HG02678 (cell line): ENCODE results near the gene AARS1.
"Not testable (repeated sequence)": the region's sequence is repeated elsewhere in the genome, so short reads cannot be mapped to it uniquely, and the experiment has no call there.

Experiments
- ATAC-seq: cut with Tn5 transposase; IDR thresholded peaks from one replicate; pipeline ENCODE4 v1.9.1; 2021; ENCODE audit warnings: mild to moderate bottlenecking, moderate library complexity; ENCODE audit not compliant: unreplicated experiment

AARS1 gene

GRCh38 chr16:70276392-70276791, 12.9 kb downstream of the AARS1 start:
- no peak for ATAC-seq

- no peak for ATAC-seq
These were observed 17.6 kb downstream of the AARS1 start for GRCh38 chr16:70271696-70272095.

- no peak for ATAC-seq
These were observed 19.1 kb downstream of the AARS1 start for GRCh38 chr16:70270176-70270575.

- no peak for ATAC-seq
These were observed 19.8 kb downstream of the AARS1 start for GRCh38 chr16:70269471-70269870.

GRCh38 chr16:70267922-70268321, 21.4 kb downstream of the AARS1 start:
- not testable (repeated sequence) for ATAC-seq

GRCh38 chr16:70267516-70267915, 21.8 kb downstream of the AARS1 start:
- no peak for ATAC-seq

- ATAC-seq: not testable (repeated sequence)
These were observed 29.4 kb downstream of the AARS1 start for GRCh38 chr16:70259903-70260302.

GRCh38 chr16:70258946-70259345, 30.4 kb downstream of the AARS1 start:
- no peak for ATAC-seq

- ATAC-seq: no peak
These were observed 31.2 kb downstream of the AARS1 start for GRCh38 chr16:70258065-70258464.

GRCh38 chr16:70257391-70257790, 31.9 kb downstream of the AARS1 start:
- no peak for ATAC-seq

- ATAC-seq: no peak
These were observed 33.7 kb downstream of the AARS1 start for GRCh38 chr16:70255574-70255973.

- no peak for ATAC-seq
These were observed 34.4 kb downstream of the AARS1 start for GRCh38 chr16:70254965-70255286.

- no peak for ATAC-seq
These were observed 34.9 kb downstream of the AARS1 start for GRCh38 chr16:70254180-70254964.

GRCh38 chr16:70253291-70254106, 35.8 kb downstream of the AARS1 start:
- no peak for ATAC-seq

GRCh38 chr16:70252355-70252988, 36.8 kb downstream of the AARS1 start:
- no peak for ATAC-seq

GRCh38 chr16:70251629-70252354, 37.5 kb downstream of the AARS1 start, which contains the start of gene EXOSC6:
Gene EXOSC6 (minus strand): TSS chr16:70251940. CDS start chr16:70251900, 40 bp downstream.
- ATAC-seq: peak; percentile 83

- ATAC-seq: peak; percentile 44
These were observed 38.3 kb downstream of the AARS1 start for GRCh38 chr16:70250748-70251628.

- not testable (repeated sequence) for ATAC-seq
These were observed 39.6 kb downstream of the AARS1 start for GRCh38 chr16:70249697-70250096.

GRCh38 chr16:70238773-70239172, 50.5 kb downstream of the AARS1 start:
- ATAC-seq: not testable (repeated sequence)

- not testable (repeated sequence) for ATAC-seq
These were observed 57.5 kb downstream of the AARS1 start for GRCh38 chr16:70231831-70232230.
